NCI-H510A treated with DMSO at 0.1 percent for 48 hours (cell line): ENCODE data around the gene ATP5F1D.

ENCODE experiments used
- DNase-seq: peaks from one replicate; lab custom pipeline; 2025; lab: John Stamatoyannopoulos, UW

Gene ATP5F1D

DNA sequence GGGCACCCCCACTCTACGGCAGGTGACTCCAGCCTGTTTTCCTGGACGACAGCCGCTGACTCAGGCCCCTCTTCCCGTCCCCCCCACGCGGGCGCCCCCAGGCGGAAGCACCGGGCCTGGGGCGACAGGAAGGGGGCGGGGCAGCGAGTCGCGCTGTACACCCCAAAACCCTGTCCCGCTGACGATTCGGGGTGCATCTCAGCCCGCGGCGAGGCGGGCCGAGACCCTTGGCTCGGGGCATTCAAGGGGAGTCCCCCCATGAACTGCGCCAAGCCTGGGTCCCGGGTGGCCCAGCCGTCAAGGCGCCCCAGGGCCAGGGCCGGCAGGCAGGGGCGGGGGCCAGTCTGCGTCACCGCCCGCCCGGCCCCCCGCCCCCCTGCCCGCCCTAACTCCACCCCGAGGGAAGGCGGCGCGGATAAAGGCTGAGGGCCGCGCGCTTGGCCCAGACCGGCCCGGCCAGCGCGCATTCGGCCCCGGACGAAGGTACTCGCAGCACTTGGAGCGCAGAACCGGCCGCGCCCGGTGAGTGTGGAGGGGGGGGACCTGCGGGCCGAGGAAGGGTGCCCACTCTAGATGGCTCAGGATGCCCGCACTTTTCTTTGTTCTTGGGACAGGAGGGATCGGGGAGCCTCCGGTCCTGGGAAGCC is 6.7 kb downstream of the ATP5F1D start, which contains the start of gene MIDN:
TSS of gene MIDN (plus strand) at position 445 of the 647 bp plus-strand sequence. CDS start 1,714 bp downstream, outside the sequence.
- peak; percentile 54 for DNase-seq

DNA sequence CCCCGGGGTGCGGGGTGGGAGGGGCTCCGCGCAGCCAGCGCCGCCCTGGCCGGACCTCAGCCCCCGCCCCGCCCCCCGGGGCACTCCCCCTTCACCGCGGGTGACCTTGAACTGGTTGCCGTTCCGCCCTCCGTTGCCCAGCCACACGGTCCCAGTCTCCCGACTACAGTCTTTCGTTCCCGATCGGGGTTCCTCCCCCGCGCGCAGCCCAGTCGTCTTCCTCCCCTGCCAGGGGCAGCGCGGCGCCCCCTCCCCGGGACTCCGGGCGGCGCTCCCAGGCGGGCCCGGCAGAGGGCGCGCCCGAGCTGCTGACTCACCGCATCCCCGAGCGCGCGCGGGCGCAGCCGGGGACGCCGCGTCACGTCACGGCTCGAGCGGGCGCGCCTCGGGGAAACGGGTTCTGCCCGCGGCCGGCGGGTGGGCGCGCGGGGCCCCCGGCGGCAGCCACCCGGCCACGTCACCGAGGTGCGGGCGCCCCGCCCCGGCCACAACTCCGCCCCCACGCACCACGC is 7.3 kb downstream of the ATP5F1D start:
- DNase-seq: peak; percentile 54

GRCh38 chr19:1249298-1249989 is 7.9 kb downstream of the ATP5F1D start:
- peak; percentile 67 for DNase-seq

GRCh38 chr19:1249990-1250436 is 8.5 kb downstream of the ATP5F1D start:
- DNase-seq: no peak

- no peak for DNase-seq
Measured at GRCh38 chr19:1250437-1251260, 9.1 kb downstream of the ATP5F1D start.

GRCh38 chr19:1251330-1252220 is 10.0 kb downstream of the ATP5F1D start:
- DNase-seq: no peak

DNA sequence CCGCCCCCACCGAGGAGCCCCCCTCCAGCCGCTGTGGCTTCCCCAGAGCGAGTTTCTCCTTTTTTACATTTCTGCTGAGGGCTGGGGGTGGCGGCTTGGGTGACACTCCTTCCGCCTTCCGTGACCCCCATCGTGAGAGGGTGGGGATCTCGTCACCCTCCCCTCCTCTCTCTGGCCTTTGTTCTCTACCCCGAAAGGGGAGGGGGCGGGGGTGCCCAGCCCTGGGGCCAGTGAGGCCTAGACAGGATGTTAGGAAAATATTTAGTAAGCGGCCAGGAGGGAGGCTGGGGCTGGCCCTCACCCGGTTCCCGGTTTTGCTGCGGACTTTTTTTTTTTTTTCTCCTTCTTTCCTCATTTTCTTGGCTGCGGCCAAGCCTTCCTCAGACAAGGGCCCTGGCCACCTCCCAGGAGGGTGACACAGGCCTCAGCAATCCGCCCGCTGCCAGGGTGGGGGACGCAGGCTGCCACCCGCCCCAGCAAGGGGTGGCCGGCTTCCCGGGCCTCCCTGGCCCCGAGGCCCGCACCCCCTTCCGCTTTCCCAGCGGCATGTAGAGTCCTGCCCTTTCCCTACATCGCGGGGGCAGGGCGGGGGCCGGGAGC is 10.8 kb downstream of the ATP5F1D start:
- no peak for DNase-seq

DNA sequence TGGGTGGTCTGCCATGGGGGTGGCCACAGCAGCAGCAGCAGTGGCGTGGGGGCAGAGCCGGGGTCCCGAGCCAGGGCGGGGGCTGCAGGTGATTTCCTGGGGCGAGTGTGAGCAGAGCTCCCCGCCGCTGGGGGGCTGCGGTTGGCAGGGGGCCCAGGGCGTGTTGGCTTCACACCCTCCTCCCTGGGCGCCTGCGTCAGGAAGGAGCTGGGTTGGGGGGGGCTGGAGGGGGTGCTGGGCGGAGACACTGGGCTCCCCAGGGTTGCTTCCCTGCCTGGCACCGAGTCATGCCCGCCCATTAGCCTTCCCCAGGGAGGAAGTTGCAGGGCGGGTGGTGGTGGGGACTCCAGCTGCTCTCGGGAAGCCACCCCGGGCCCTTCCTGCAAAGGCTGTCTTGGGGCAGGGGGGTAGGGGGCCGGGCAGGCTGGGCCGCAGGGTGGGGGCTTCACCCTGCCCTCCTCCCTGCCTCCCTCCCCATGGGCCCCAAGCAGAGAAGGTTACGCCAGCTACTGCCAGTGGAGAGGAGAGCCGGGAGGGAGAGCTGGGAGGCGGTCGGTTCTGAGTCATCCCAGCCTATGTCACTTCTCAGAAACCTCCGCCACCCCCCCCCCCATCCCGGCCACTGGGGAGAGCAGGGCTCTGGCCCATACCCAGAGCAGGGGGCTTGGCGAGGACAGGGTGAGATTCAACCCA is 11.4 kb downstream of the ATP5F1D start:
- no peak for DNase-seq

GRCh38 chr19:1253514-1254080 is 12.0 kb downstream of the ATP5F1D start:
- DNase-seq: no peak

- DNase-seq: no peak
Measured at GRCh38 chr19:1254081-1254527, 12.6 kb downstream of the ATP5F1D start.

GRCh38 chr19:1254530-1255185 is 13.1 kb downstream of the ATP5F1D start:
- no peak for DNase-seq

DNA sequence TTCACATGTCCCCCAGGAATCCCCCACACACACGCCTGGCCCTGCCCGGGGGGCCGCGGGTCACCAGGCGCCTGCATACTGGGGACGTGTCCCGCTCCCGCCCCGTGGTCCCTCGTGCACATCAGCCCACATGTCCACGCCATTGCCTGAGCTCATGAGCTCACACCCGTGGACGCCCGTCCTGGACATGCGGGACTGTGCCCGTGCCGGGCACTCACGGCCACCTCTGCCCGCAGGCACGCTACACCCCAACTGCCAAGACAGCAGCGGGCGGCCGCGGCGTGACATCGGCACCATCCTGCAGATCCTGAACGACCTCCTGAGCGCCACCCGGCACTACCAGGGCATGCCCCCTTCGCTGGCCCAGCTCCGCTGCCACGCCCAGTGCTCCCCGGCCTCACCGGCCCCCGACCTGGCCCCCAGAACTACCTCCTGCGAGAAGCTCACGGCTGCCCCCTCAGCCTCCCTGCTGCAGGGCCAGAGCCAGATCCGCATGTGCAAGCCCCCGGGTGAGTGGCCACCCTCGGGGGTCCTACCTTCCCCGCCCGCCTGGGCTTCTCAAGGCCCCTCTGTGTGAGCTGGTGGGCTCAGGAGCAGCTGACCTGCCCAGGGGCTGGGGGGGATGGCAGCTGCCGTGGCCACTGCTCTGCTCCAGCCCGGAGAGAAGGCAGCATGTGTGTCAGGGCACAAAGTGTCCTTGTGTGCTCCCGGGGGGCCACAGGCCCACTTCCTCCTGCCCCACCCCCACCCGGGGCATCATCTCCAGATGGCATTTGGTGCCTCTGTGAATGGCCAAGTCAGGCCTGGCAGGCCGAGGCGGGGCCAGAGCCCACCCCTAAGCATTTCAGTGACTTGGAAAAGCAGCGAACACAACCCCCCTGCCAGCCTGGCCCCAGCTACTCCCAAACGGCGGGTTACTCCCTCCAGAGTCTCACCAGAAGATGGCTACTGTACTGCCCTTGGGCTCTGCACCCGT is 13.9 kb downstream of the ATP5F1D start:
- DNase-seq: no peak

DNA sequence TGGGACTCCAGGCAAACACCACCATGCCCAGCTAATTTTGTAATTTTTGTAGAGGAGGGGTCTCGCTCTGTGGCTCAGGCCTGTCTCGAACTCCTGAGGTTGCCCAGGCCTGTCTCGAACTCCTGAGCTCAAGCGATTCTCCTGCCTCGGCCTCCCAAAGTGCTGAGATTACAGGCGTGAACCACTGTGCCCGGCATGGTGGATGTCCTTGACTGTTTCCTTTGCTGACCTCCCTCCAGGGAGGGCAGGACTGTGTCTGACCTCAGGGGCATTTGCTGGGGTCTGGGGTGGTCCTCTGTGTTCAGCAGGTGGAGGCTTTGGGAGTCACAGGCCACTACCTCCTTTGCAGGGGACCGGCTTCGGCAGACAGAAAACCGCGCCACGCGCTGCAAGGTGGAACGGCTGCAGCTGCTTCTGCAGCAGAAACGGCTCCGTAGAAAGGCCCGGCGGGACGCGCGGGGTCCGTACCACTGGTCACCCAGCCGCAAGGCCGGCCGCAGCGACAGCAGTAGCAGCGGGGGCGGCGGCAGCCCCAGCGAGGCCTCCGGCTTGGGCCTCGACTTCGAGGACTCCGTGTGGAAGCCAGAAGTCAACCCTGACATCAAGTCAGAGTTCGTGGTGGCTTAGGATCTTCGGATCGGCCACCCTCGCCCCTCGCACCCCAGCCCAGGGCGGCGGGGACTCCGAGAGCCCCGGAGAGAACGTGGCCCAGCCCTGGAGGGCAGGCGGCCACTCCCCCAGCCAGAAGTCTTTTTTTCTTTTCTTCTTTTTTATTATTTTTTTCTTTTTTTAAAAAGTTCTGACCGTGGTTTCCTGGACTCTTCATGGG is 15.3 kb downstream of the ATP5F1D start:
- DNase-seq: no peak

- DNase-seq: no peak
Measured at GRCh38 chr19:1257475-1258162, 16.1 kb downstream of the ATP5F1D start.

GRCh38 chr19:1258163-1258492 is 16.6 kb downstream of the ATP5F1D start:
- DNase-seq: no peak

DNA sequence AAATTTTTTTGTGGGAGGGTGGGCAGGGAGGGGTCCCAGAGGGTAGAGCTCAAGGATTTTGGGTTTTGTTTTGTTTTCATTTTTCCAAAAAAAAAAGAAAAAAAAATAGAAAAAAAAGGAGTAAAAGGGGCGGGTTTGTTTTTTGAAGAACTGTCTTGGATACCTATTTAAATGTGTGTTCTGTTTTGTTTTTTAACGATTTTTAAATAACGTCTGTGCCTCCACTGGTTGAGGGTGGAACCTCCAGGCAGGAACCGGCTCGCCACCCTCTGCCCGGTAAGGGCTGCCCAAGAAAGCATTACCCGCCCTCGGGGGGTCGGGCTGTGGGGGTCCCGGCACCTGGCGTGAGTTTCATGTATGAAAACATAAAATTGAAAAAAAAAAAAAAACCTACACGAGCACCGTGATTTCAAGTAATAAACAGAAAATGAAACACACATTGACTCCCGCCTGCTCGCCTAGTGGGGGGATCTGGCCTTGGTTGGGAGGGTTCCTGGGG is 17.2 kb downstream of the ATP5F1D start:
- no peak for DNase-seq
